WTC11 (cell line): ENCODE results near the gene TMEM252. TPM values are rescaled to one million over a fixed set of nuclear protein-coding genes. Genes with fewer than 3 reads are reported as not detected.

ENCODE experiments used
- ATAC-seq: fragments of 200-7000 bp; cut with Tn5 transposase; 2 replicates; pipeline ENCODE4 v1.10.0; 2021; ENCODE audit warnings: mild to moderate bottlenecking, moderate library complexity
- CTCF ChIA-PET: fragments of 300-600 bp; sonication (Branson Sonifier 250); formaldehyde crosslinking; loops from one replicate; lab custom pipeline; 2021; ENCODE audit warnings: antibody characterized with exemption; lab: Charles Lee
- POLR2A ChIA-PET: fragments of 350-600 bp; sonication (Branson Sonifier 250); formaldehyde crosslinking; loops from one replicate; lab custom pipeline; 2021; ENCODE audit warnings: antibody characterized with exemption; lab: Charles Lee
- DNase-seq: peaks from one replicate; pipeline ENCODE4 v3.0.0; 2021; ENCODE audit warnings: low spot score
- H3K27ac Mint-ChIP-seq: 2 replicates; pipeline ENCODE4 v1.8.0; 2021; ENCODE audit warnings: mixed read lengths
- H3K27me3 Mint-ChIP-seq: 2 replicates; pipeline ENCODE4 v1.8.0; 2021; ENCODE audit warnings: low read depth, mild to moderate bottlenecking, moderate library complexity, mixed read lengths
- H3K36me3 Mint-ChIP-seq: 2 replicates; pipeline ENCODE4 v1.8.0; 2021; ENCODE audit warnings: mixed read lengths
- H3K4me1 Mint-ChIP-seq: 2 replicates; pipeline ENCODE4 v1.8.0; 2022; ENCODE audit warnings: mixed read lengths
- H3K4me3 Mint-ChIP-seq: 2 replicates; pipeline ENCODE4 v1.8.0; 2021; ENCODE audit warnings: mild to moderate bottlenecking, moderate library complexity, mixed read lengths
- H3K9me3 Mint-ChIP-seq: 2 replicates; pipeline ENCODE4 v1.8.0; 2021; ENCODE audit warnings: mixed read lengths
- ATF1 ChIP-seq: sonication (generic); formaldehyde crosslinking; IDR thresholded peaks from 2 replicates; pipeline ENCODE4 v1.8.1; 2023; ENCODE audit warnings: mild to moderate bottlenecking, moderate library complexity, missing genetic modification reagents
- IRF2 ChIP-seq: sonication (generic); formaldehyde crosslinking; IDR thresholded peaks from 2 replicates; pipeline ENCODE4 v1.8.0; 2022; ENCODE audit warnings: low read depth, missing genetic modification reagents, borderline replicate concordance
- KAT7 ChIP-seq: sonication (generic); formaldehyde crosslinking; IDR thresholded peaks from 2 replicates; pipeline ENCODE4 v1.8.1; 2023; ENCODE audit warnings: missing genetic modification reagents, mild to moderate bottlenecking, borderline replicate concordance
- SMAD3 ChIP-seq: sonication (generic); formaldehyde crosslinking; IDR thresholded peaks from 2 replicates; pipeline ENCODE4 v1.8.0; 2022; ENCODE audit warnings: missing genetic modification reagents, mild to moderate bottlenecking, borderline replicate concordance
- SMAD4 ChIP-seq: sonication (generic); formaldehyde crosslinking; IDR thresholded peaks from 2 replicates; pipeline ENCODE4 v1.8.0; 2022; ENCODE audit warnings: mild to moderate bottlenecking, missing genetic modification reagents
- TEAD4 ChIP-seq: sonication (generic); formaldehyde crosslinking; IDR thresholded peaks from 2 replicates; pipeline ENCODE4 v1.8.0; 2022; ENCODE audit warnings: mild to moderate bottlenecking, missing genetic modification reagents
- ZNF138 ChIP-seq: sonication (generic); formaldehyde crosslinking; conservative IDR thresholded peaks from 2 replicates; pipeline ENCODE4 v1.8.1; 2022; ENCODE audit warnings: mild to moderate bottlenecking, moderate library complexity, missing genetic modification reagents
- total RNA-seq: library from RNA; stranded (reverse); gene quantifications from 3 replicates; pipeline ENCODE4 v1.2.3, GENCODE V29; 2021
- TF ChIP-seq, protein P1 (sequence below): sonication (generic); formaldehyde crosslinking; IDR thresholded peaks from 2 replicates; pipeline ENCODE4 v1.8.1; 2023; ENCODE audit warnings: mild to moderate bottlenecking, missing genetic modification reagents, borderline replicate concordance
- TF ChIP-seq, protein P2 (sequence below): sonication (generic); formaldehyde crosslinking; IDR thresholded peaks from 2 replicates; pipeline ENCODE4 v1.8.0; 2022; ENCODE audit warnings: mild to moderate bottlenecking, missing genetic modification reagents
- TF ChIP-seq, protein P3 (sequence below): sonication (generic); formaldehyde crosslinking; IDR thresholded peaks from 2 replicates; pipeline ENCODE4 v1.8.1; 2023; ENCODE audit warnings: mild to moderate bottlenecking, missing genetic modification reagents, moderate library complexity
- TF ChIP-seq, protein P4 (sequence below): sonication (generic); formaldehyde crosslinking; IDR thresholded peaks from 2 replicates; pipeline ENCODE4 v1.8.1; 2023; ENCODE audit warnings: mild to moderate bottlenecking, missing genetic modification reagents
- TF ChIP-seq, protein P5 (sequence below): sonication (generic); formaldehyde crosslinking; IDR thresholded peaks from 2 replicates; pipeline ENCODE4 v1.8.0; 2022; ENCODE audit warnings: mild to moderate bottlenecking, missing genetic modification reagents
- TF ChIP-seq, protein P6 (sequence below): sonication (generic); formaldehyde crosslinking; IDR thresholded peaks from 2 replicates; pipeline ENCODE4 v1.8.0; 2023; ENCODE audit warnings: missing genetic modification reagents
- TF ChIP-seq, protein P7 (sequence below): sonication (generic); formaldehyde crosslinking; IDR thresholded peaks from 2 replicates; pipeline ENCODE4 v1.8.0; 2023; ENCODE audit warnings: missing genetic modification reagents, mild to moderate bottlenecking, borderline replicate concordance
- TF ChIP-seq, protein P8 (sequence below): sonication (generic); formaldehyde crosslinking; IDR thresholded peaks from 2 replicates; pipeline ENCODE4 v1.8.0; 2022; ENCODE audit warnings: missing genetic modification reagents
- TF ChIP-seq, protein P9 (sequence below): fragments of 200-600 bp; IDR thresholded peaks from 2 replicates; pipeline ENCODE4 v1.8.0; 2022; ENCODE audit warnings: antibody characterized with exemption

The TMEM252 gene
- total RNA-seq, 1 experiment from 2014 or later, result not detected

DNA sequence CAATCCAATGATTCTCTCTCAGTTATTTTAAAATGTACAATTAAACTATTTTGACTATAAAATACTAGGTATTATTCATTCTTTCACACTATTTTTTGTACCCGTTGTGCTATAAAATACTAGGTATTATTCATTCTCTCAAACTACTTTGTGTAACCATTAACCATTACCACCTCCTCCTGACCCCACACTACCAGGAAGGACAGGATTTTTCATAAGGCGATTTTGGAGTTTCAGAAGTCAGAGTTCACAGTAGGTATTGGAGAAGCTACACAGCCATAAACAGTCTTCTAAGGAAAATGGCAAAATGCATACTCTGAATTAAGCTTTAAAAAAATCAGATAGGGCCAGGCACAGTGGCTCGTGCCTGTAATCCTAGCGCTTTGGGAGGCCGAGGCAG lies 35.1 kb upstream of the TMEM252 start:
- TF ChIP-seq, protein P1, sequence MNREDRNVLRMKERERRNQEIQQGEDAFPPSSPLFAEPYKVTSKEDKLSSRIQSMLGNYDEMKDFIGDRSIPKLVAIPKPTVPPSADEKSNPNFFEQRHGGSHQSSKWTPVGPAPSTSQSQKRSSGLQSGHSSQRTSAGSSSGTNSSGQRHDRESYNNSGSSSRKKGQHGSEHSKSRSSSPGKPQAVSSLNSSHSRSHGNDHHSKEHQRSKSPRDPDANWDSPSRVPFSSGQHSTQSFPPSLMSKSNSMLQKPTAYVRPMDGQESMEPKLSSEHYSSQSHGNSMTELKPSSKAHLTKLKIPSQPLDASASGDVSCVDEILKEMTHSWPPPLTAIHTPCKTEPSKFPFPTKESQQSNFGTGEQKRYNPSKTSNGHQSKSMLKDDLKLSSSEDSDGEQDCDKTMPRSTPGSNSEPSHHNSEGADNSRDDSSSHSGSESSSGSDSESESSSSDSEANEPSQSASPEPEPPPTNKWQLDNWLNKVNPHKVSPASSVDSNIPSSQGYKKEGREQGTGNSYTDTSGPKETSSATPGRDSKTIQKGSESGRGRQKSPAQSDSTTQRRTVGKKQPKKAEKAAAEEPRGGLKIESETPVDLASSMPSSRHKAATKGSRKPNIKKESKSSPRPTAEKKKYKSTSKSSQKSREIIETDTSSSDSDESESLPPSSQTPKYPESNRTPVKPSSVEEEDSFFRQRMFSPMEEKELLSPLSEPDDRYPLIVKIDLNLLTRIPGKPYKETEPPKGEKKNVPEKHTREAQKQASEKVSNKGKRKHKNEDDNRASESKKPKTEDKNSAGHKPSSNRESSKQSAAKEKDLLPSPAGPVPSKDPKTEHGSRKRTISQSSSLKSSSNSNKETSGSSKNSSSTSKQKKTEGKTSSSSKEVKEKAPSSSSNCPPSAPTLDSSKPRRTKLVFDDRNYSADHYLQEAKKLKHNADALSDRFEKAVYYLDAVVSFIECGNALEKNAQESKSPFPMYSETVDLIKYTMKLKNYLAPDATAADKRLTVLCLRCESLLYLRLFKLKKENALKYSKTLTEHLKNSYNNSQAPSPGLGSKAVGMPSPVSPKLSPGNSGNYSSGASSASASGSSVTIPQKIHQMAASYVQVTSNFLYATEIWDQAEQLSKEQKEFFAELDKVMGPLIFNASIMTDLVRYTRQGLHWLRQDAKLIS, result no peak
- TF ChIP-seq, protein P2, sequence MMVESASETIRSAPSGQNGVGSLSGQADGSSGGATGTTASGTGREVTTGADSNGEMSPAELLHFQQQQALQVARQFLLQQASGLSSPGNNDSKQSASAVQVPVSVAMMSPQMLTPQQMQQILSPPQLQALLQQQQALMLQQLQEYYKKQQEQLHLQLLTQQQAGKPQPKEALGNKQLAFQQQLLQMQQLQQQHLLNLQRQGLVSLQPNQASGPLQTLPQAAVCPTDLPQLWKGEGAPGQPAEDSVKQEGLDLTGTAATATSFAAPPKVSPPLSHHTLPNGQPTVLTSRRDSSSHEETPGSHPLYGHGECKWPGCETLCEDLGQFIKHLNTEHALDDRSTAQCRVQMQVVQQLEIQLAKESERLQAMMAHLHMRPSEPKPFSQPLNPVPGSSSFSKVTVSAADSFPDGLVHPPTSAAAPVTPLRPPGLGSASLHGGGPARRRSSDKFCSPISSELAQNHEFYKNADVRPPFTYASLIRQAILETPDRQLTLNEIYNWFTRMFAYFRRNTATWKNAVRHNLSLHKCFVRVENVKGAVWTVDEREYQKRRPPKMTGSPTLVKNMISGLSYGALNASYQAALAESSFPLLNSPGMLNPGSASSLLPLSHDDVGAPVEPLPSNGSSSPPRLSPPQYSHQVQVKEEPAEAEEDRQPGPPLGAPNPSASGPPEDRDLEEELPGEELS (CRISPR knock-in tag), result no peak
- TF ChIP-seq KAT7 (no peak), ATF1 (CRISPR knock-in tag) (no peak), IRF2 (CRISPR knock-in tag) (no peak), SMAD4 (CRISPR knock-in tag) (no peak), ZNF138 (CRISPR knock-in tag) (no peak), TEAD4 (CRISPR knock-in tag) (no peak), SMAD3 (CRISPR knock-in tag) (no peak)
- TF ChIP-seq, protein P3, sequence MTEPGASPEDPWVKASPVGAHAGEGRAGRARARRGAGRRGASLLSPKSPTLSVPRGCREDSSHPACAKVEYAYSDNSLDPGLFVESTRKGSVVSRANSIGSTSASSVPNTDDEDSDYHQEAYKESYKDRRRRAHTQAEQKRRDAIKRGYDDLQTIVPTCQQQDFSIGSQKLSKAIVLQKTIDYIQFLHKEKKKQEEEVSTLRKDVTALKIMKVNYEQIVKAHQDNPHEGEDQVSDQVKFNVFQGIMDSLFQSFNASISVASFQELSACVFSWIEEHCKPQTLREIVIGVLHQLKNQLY, result no peak
- TF ChIP-seq, protein P4, sequence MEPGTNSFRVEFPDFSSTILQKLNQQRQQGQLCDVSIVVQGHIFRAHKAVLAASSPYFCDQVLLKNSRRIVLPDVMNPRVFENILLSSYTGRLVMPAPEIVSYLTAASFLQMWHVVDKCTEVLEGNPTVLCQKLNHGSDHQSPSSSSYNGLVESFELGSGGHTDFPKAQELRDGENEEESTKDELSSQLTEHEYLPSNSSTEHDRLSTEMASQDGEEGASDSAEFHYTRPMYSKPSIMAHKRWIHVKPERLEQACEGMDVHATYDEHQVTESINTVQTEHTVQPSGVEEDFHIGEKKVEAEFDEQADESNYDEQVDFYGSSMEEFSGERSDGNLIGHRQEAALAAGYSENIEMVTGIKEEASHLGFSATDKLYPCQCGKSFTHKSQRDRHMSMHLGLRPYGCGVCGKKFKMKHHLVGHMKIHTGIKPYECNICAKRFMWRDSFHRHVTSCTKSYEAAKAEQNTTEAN (CRISPR knock-in tag), result no peak
- TF ChIP-seq, protein P5, sequence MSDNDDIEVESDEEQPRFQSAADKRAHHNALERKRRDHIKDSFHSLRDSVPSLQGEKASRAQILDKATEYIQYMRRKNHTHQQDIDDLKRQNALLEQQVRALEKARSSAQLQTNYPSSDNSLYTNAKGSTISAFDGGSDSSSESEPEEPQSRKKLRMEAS (CRISPR knock-in tag), result no peak
- TF ChIP-seq, protein P6, sequence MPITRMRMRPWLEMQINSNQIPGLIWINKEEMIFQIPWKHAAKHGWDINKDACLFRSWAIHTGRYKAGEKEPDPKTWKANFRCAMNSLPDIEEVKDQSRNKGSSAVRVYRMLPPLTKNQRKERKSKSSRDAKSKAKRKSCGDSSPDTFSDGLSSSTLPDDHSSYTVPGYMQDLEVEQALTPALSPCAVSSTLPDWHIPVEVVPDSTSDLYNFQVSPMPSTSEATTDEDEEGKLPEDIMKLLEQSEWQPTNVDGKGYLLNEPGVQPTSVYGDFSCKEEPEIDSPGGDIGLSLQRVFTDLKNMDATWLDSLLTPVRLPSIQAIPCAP (CRISPR knock-in tag), result no peak
- TF ChIP-seq, protein P7, sequence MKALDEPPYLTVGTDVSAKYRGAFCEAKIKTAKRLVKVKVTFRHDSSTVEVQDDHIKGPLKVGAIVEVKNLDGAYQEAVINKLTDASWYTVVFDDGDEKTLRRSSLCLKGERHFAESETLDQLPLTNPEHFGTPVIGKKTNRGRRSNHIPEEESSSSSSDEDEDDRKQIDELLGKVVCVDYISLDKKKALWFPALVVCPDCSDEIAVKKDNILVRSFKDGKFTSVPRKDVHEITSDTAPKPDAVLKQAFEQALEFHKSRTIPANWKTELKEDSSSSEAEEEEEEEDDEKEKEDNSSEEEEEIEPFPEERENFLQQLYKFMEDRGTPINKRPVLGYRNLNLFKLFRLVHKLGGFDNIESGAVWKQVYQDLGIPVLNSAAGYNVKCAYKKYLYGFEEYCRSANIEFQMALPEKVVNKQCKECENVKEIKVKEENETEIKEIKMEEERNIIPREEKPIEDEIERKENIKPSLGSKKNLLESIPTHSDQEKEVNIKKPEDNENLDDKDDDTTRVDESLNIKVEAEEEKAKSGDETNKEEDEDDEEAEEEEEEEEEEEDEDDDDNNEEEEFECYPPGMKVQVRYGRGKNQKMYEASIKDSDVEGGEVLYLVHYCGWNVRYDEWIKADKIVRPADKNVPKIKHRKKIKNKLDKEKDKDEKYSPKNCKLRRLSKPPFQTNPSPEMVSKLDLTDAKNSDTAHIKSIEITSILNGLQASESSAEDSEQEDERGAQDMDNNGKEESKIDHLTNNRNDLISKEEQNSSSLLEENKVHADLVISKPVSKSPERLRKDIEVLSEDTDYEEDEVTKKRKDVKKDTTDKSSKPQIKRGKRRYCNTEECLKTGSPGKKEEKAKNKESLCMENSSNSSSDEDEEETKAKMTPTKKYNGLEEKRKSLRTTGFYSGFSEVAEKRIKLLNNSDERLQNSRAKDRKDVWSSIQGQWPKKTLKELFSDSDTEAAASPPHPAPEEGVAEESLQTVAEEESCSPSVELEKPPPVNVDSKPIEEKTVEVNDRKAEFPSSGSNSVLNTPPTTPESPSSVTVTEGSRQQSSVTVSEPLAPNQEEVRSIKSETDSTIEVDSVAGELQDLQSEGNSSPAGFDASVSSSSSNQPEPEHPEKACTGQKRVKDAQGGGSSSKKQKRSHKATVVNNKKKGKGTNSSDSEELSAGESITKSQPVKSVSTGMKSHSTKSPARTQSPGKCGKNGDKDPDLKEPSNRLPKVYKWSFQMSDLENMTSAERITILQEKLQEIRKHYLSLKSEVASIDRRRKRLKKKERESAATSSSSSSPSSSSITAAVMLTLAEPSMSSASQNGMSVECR, result no peak
- TF ChIP-seq, protein P8, sequence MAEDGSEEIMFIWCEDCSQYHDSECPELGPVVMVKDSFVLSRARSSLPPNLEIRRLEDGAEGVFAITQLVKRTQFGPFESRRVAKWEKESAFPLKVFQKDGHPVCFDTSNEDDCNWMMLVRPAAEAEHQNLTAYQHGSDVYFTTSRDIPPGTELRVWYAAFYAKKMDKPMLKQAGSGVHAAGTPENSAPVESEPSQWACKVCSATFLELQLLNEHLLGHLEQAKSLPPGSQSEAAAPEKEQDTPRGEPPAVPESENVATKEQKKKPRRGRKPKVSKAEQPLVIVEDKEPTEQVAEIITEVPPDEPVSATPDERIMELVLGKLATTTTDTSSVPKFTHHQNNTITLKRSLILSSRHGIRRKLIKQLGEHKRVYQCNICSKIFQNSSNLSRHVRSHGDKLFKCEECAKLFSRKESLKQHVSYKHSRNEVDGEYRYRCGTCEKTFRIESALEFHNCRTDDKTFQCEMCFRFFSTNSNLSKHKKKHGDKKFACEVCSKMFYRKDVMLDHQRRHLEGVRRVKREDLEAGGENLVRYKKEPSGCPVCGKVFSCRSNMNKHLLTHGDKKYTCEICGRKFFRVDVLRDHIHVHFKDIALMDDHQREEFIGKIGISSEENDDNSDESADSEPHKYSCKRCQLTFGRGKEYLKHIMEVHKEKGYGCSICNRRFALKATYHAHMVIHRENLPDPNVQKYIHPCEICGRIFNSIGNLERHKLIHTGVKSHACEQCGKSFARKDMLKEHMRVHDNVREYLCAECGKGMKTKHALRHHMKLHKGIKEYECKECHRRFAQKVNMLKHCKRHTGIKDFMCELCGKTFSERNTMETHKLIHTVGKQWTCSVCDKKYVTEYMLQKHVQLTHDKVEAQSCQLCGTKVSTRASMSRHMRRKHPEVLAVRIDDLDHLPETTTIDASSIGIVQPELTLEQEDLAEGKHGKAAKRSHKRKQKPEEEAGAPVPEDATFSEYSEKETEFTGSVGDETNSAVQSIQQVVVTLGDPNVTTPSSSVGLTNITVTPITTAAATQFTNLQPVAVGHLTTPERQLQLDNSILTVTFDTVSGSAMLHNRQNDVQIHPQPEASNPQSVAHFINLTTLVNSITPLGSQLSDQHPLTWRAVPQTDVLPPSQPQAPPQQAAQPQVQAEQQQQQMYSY (CRISPR knock-in tag), result no peak
- TF ChIP-seq, protein P9, sequence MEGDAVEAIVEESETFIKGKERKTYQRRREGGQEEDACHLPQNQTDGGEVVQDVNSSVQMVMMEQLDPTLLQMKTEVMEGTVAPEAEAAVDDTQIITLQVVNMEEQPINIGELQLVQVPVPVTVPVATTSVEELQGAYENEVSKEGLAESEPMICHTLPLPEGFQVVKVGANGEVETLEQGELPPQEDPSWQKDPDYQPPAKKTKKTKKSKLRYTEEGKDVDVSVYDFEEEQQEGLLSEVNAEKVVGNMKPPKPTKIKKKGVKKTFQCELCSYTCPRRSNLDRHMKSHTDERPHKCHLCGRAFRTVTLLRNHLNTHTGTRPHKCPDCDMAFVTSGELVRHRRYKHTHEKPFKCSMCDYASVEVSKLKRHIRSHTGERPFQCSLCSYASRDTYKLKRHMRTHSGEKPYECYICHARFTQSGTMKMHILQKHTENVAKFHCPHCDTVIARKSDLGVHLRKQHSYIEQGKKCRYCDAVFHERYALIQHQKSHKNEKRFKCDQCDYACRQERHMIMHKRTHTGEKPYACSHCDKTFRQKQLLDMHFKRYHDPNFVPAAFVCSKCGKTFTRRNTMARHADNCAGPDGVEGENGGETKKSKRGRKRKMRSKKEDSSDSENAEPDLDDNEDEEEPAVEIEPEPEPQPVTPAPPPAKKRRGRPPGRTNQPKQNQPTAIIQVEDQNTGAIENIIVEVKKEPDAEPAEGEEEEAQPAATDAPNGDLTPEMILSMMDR, result no peak
- ChIA-PET CTCF (no interaction called here), POLR2A (no interaction called here)
- Mint-ChIP-seq H3K36me3 (no peaks in the 10 kb centered on the region), H3K4me1 (no peaks in the 10 kb centered on the region; the same call in 1 of the 2 replicates), H3K4me3 (no peak overlapping the region), H3K9me3 (peaks cover 12% of the 10 kb centered on the region), H3K27ac (no peak overlapping the region), H3K27me3 (peaks cover 6% of the 10 kb centered on the region)
- ATAC-seq (no peak), DNase-seq (no peak)
